SW480 (cell line): ENCODE measurements around the gene SPINT2.
A peak's percentile ranks its signal among the peaks of the same experiment; 100 is the strongest.
"Not testable (repeated sequence)": the region's sequence is repeated elsewhere in the genome, so short reads cannot be mapped to it uniquely, and the experiment has no call there.

Source experiments
- DNase-seq: peaks from one replicate; pipeline ENCODE4 v3.0.0-alpha.2; 2016; ENCODE audit warnings: low spot score

The SPINT2 gene, protein sequence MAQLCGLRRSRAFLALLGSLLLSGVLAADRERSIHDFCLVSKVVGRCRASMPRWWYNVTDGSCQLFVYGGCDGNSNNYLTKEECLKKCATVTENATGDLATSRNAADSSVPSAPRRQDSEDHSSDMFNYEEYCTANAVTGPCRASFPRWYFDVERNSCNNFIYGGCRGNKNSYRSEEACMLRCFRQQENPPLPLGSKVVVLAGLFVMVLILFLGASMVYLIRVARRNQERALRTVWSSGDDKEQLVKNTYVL

DNA sequence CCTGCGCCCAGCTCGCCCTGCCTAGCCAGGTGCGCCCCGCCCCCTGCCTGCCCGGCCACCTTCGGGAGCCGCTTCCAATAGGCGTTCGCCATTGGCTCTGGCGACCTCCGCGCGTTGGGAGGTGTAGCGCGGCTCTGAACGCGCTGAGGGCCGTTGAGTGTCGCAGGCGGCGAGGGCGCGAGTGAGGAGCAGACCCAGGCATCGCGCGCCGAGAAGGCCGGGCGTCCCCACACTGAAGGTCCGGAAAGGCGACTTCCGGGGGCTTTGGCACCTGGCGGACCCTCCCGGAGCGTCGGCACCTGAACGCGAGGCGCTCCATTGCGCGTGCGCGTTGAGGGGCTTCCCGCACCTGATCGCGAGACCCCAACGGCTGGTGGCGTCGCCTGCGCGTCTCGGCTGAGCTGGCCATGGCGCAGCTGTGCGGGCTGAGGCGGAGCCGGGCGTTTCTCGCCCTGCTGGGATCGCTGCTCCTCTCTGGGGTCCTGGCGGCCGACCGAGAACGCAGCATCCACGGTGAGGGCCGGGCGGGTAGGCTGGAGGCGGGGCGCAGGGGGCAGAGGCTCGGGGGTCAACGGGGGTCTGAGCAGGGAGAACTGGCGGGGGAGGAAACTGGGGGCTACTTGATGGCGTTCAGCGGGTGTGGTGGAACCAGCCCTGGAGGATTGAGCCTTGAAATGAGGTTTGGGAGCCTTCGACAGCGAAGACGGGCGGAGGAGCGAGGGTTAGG lies at the start of gene SPINT2:
Gene SPINT2, plus strand, starts transcription at position 88 of the 727 bp plus-strand sequence. Its CDS starts 320 bp downstream, at position 408.
- DNase-seq = no peak

DNA sequence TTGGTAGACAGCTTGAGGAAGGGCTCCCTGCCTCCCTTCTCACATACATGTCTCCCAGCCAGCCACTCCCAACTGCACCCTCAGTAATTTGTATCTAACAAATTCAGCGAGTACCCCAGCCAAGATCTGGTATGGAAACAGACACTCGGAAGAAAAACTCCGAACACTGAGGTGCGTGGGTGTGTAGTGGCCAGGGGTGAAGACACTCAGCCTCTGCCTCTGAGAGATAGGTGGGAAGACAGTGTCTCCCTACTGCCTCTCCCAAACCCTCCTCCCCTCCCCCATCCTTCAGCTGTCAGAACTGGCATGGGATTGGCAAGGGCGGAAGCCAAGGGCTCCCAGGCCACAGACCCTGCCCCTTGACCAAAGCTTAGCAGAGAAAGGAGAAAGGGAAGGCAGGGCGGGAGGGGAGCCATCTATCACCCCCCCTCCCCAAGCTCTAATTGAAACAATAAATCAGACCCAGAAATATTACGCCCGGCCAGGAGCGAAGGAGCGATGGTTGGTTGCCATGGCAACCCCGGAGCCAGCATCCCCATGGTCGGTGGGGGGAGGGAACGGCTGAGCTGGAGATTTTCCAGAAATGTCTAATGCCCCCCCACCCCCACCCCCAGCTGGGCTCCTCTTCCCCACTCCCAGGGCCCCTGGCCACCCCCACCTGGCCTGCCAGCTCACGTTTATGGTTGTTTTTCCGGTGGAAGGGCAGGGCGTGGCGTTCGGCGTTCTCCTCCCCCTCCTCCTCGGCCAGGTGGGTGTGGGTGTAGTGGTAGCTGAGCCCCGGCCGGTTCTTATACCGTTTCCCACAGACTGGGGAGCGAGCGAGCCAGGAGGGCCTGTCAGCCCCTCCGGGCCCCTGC lies 47.4 kb upstream of the SPINT2 start:
- peak; percentile 64 for DNase-seq

DNA sequence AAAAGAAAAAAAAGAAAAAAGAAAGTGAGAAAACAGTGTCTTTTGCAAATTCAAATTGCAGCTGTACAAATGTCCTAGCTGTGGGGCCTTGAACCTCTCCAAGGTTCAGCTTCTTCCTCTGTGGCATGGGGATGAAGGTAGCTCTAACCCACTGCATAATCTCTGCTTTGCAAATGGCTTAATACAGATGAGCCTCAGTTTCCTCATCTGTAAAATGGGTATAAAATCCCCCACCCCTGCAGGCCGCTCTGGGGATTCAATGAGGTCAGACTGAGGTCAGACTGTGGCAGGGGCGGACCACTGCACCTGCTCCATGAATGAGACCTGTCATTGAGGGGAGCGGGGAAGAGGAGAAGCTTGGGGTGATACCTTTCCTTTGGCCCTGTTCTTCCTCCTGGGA lies 46.2 kb upstream of the SPINT2 start:
- DNase-seq = no peak

DNA sequence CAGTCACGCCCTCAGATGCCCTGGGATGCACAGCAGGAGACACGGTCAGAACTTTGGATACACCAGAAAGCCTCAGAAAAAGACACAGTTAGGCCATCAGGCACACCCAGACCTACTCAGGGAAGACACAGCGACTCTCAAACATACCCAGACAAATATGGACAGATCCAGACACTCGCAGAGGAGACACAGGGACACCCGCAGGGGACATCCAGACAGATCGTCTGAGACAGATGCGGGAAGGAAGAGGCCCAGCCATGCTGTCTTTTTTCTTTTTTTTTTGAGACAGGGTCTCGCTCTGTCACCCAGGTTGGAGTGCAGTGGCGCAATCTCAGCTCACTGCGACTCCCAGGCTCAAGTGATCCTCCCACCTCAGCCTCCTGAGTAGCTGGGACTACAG lies 45.2 kb upstream of the SPINT2 start:
- no peak for DNase-seq

DNA sequence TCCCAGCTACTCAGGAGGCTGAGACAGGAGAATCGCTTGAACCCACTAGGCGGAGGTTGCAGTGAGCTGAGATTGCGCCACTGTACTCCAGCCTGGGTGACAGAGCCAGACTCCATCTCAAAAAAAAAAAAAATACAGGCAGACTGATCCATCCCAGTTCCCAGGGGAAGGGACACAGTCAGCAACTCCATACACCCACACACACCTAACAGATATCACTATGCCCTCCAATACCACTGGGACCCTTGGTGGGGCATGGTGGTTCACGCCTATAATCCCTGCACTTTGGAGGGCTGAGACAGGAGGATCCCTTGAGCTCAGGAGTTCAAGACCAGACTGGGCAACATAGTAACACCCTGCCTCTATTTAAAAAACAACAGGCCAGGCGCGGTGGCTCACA lies 43.0 kb upstream of the SPINT2 start:
- no peak for DNase-seq

DNA sequence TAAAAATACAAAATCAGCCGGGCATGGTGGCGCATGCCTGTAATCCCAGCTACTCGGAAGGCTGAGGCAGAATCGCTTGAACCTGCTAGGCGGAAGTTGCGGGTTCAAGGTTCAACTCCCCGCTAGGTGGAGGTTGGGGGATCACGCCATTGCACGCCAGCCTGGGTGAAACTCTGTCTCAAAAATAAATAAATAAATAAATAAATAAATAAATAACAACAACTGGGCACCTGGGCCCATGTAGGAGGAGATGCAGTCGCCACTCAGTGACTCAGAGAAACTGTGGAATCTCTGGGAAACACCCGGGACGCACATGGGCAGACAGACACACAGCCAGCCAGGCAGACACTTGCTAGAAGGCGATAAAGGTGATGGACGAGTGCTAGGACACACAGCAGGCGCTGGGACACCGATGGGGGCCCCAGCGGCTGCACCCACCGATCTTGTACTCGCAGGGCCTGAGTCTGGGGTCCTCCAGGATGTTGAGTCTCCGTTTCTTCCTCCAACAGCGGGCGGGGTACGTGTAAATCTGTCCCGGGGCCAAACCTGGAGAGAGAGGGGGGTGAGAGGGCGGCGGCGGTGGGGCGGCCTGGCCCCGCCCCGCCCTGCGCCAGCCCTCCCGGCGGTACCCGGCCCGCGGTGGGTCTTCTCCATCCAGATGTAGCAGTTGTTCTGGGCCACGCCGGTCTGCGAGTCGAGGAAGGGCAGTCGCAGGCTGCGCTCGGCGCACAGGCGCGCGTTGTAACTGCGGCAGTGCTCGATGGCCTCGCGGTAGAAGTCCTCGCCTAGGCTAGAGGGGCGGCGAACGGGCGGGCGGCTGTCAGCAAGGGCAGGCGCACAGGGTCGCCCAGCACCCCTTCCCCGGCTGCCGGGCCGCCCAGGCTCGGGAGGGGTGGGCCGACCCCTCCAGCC lies 42.2 kb upstream of the SPINT2 start:
- DNase-seq = no peak

DNA sequence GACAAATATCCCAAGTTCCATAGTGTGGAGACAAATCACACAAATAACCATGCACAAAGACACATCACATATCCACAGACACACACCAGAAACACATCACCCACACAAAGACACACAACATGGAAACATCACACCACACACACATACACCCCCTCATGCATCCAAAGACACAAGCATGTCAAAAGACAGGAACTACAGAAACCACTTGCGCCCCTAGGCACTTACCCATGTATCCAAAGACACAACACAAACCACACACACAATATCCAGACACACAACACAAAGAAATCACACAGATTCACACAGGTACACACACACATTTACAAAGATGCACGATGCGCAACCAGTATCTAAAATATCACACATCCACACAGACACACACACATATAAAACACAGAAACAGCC lies 41.3 kb upstream of the SPINT2 start:
- DNase-seq = no peak

DNA sequence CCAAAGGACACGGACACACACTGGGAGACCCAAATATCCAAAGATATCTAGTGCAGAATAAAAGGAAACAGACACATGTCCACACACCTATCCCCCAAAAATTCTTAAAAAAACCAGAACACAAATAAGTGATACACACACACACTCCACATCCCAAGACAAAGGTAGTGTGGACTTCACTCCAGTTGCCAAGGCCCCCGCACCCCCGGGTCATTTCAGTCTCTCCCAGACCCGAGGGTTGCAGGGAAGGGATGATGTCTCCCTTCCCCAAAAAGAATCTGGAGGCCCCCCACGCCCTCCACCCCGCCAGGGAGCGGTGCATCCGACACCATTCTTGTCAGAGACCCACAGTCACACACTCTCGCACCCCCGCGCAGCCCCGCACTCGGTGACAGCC lies 40.8 kb upstream of the SPINT2 start:
- no peak for DNase-seq

DNA sequence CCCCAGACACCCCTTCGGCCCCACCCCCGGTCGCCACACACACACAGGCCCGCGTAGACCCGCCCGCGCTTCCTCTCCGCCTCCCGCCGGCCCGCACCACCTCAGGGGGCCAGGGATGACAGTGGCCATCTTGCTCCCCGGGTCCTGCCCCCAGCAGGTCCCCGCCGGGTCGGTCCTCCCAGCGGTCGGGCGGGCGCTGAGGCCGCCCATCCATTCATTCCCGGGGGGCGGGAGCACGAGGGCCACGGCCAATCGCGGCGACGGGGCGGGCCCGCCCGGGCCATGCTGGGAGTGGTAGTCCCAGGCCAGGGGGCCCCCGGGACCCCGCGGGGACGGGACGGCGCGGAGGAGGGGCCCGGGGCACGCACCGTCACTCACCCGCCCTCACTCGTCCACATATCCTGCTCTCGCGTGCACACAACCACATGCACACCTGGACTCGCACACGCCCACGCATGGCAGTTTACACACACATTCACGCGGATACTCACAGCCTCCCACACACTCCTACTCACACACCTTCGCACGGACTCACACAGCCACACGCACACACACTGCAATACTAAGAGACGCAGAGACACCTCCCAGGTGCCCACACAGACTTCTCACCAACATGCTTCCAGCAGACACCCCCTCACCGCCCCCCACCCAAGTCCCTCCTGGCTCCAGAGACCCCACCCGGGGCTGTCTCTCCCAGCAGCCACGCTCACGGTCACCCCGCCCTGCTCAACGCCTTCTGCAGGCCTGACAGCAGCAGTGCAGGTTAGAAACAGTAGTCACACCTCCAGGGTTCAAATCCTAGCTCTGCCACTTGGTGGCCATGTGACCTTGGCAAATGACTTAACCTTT lies 40.1 kb upstream of the SPINT2 start, which contains the start of gene DPF1:
Gene DPF1, minus strand, starts transcription at position 209 of the 849 bp plus-strand sequence. Its CDS starts 80 bp downstream, at position 129.
- peak; percentile 85 for DNase-seq

DNA sequence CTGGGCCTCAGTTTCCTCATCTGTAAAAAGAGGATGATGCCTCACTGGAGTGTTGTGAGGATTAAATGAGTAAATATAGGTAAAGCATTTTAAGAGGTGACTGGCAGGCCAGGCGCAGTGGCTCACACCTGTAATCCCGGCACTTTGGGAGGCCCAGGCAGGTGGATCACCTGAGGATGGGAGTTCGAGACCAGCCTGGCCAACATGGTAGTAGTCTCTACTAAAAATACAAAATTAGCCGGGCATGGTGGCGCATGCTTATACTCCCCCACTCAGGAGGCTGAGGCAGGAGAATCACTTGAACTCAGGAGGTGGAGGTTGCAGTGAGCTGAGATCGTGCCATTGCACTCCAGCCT lies 39.5 kb upstream of the SPINT2 start:
- not testable (repeated sequence) for DNase-seq

DNA sequence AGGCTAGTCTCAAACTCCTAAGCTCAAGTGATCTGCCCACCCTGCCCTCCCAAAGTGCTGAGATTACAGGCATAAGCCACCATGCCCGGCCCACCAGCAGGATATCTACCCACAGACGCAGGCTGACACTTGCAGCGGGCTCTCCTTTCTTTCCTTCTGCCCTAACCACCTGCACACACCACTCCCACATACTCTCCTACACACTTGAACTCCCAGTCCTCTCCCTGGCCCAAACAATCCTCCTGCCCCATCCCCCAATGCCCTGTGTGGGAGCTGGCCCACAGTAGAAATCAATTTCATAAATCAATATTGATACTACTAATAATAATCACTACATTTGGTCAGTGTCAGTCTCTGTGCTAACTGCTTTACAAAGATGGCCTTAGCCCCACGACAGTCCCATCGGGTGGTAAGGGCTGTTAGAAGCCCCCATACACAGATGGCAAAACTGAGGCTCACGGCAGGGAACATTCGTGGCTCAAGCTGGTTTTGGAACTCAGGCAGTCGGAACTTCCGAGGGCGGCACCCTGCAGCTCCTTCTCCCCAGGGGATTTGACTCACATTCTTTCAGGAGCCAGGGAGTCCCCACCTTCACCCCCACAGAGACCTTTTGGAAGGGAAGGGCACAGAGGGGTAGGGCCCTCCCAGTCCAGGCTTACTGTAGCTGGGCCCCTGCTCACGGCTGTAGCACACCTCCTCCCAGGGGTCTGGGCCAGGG lies 36.9 kb upstream of the SPINT2 start:
- no peak for DNase-seq

DNA sequence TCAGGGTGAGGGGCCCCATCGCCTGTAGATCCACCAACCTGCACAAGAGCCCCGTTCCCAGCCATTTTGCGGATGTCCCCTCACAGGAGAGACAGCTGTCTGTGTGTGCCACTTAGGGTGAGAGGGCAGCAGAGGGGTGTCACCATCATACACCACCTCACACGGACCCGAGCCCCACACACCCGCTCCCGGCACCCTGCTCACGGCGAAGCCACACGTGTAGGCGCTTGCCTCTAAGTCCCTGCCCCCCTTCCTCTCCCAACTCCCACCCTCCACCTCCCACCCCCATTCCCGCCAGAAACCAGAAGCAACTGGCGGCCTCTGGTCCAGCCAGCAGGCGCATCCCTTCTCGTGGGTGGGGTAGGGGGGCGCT lies 36.4 kb upstream of the SPINT2 start:
- no peak for DNase-seq

DNA sequence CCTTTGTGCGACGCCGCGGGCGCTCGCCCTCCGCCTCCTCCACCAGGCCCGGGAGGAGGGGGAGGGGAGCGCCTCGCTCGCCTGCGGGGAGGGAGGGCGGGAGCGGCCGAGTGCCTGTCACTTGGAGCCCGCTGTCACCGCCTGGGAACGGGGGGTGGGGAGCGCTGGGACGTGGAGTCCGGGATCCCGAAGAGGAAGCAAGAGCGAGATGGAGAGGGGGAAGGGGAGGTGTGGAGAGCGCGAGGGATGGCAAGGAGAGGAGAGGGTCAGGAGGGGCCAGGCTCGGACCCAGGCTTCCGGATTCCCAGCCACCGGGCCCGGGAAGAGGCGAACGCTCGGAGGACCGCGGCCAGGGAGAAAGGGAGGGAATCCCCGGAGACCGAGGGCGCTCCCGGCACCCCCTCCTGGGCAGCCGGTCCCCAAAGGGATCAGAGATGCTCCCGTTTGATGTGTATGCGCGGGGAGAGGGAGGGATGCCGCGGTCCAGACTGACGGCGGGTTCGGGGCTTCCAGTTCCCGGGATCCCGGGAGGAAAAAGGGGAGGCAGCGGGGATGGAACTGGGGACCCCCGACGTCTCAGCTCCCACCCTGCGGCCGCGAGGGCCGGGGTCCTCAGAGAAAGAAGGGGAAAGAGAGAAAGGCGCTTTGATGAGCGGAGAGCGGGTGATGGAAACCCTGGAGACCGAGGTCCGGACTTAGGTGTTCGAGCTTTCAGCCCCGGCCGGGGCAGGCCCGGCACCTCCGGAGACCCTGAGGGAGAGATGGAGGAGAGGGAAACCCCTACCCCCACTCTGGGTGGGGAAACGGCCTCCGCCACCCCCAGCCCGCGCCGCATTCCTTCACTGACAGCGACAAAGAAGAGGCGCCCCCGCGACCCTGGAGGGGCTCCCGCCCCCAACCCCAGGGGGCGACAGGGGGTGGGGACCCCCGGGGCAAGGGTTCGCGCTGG lies 35.6 kb upstream of the SPINT2 start:
- DNase-seq = no peak

DNA sequence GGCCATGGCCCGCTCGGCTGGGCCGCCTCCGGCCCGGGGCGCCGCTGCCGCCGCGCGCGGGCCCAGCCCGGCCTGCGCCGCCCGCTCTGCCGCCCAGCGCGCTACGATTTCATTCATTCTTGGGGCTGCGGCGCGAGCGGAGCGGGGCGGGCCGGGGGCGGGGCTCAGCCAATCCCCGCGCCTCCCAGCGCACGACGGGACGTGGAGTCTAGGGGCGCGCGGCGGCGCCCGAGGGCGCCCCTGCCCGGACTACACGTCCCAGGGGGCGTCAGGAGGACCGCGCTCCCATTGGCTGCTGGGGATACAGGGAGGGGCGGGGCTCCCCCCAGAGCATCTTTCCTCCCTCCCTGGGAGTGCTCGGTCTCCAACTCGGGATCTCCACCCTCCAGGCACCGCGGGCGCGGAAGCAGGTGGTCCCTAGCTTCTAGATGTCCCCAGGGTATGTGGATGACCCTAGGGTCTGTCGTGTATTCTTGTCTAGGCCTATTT lies 34.7 kb upstream of the SPINT2 start:
- peak; percentile 85 for DNase-seq

DNA sequence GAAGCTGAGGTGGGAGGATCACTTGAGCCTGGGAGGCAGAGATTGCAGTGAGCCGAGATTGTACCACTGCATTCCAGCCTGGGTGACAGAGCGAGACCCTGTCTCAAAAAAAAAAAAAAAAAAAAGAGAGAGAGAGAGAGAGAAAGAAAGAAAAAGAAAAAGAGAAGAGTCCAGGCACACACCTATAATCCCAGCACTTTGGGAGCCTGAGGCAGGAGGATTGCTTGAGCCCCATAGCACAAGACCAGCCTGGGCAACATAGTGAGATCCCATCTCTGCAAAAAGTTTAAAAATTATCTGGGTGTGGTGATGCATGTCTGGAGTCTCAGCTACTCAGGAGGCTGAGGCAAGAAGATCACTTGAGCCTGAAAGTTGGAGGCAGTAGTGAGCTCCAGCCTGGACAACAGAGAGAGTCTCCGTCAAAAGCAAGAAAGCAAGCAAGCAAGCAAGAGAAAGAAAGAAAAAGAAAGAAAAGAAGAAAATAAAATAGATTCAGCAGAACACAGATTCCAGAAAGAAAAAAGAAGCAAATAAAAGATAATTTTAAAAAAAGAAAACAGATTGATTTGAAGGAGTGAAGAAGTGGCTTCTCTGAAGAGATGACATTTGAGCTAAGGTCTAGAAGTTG lies 33.8 kb upstream of the SPINT2 start:
- not testable (repeated sequence) for DNase-seq

DNA sequence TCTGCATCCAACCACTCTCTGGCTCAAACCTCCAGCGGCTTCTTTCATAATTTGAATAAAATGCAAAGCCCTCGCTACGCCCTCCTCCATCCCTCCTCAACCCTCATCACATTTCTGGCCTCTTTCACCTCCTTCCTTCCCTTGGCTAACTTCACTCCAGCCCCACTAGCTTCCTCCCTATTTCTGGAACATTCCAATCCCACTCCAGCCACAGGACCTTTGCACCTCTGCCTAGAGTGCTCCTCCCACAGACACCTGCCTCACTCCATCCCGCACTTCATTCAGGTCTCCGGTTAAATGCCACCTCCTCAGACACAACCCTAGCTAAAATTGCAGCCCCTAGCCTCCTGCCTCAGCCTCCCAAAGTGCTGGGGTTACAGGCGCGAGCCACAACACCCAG lies 32.5 kb upstream of the SPINT2 start:
- no peak for DNase-seq

DNA sequence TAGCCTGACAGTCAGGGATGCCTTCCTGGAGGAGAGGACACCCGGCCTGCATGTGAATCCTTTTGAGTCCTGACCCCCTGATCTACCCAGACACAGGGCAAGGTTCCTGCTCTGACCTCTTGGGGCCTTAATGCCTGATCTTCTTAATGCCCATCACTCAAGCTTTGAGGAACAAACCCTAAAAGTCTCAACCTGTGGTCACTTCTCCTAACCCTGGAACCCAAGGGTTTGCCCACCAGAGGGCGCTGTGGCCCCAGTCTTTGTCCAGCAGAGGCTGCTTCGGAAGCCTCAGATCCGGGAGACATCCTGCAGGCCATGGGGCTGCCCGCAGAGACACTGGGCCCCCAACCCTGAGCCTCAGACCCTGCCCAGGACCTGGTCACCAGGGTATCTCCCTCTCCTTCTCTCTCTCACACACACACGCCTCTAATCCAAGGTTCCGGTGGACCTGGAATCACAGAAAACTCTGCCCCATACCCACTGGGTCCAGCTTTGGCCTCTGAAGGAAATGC lies 30.6 kb upstream of the SPINT2 start:
- peak; percentile 53 for DNase-seq

DNA sequence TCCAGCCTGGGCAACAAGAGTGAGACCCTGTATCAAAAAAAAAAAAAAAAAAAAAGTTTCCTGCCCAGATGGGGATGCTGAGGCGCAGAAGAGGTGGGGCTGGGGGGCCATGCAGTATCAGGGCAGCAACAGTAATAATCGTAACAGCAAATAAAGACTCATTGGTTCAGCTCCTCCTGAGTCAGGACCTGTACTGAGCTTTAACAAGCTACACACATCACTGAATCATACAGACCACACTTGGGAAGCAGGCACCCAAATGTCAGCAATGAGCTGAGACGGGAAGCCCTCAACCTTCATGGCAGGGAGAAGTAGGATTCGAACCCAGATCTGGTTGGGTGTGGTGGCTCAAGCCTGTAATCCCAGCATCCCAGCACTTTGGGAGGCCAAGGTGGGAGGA lies 29.8 kb upstream of the SPINT2 start:
- DNase-seq = no peak
